HepG2 (cell line): ENCODE results near the gene PERCC1. TPM values are rescaled to one million over a fixed set of nuclear protein-coding genes. Genes with fewer than 3 reads are reported as not detected.

Source experiments
- ATAC-seq: fragments of 200-7000 bp; cut with Tn5 transposase; 3 replicates; pipeline ENCODE4 v1.9.1; 2020; ENCODE audit warnings: mild to moderate bottlenecking, moderate library complexity
- BruUV-seq: library from RNA; stranded (reverse); fragments of 400-500 nt; replicated peaks from 2 replicates; lab custom pipeline; 2021; lab: Mats Ljungman, UMichigan
- CTCF ChIA-PET: fragments of 300-600 bp; formaldehyde crosslinking; extraction: SDS; loops from one replicate; lab custom pipeline; 2021; ENCODE audit warnings: low total read pairs, inconsistent platforms, low intra/inter-chr PET ratio; lab: Yijun Ruan, JAX
- POLR2A ChIA-PET: fragments of 350-600 bp; sonication (Branson Sonifier 250); formaldehyde crosslinking; loops from one replicate; lab custom pipeline; 2020; ENCODE audit warnings: antibody characterized with exemption, inconsistent platforms; lab: Yijun Ruan, JAX
- DNase-seq: peaks from one replicate; pipeline ENCODE4 v3.0.0-alpha.2; 2015; ENCODE audit warnings: low spot score
- FAIRE-seq: peaks from 3 replicates; lab custom pipeline; 2011; peaks lifted over from hg19 to GRCh38; lab: Jason Lieb, UNC
- H2AFZ ChIP-seq: one replicate; pipeline ENCODE4 v1.6.1; 2011; ENCODE audit warnings: low read length, inconsistent platforms
- H3K27ac ChIP-seq: fragments of 300-600 bp; 3 replicates; pipeline ENCODE4 v1.8.0; 2011; ENCODE audit warnings: mixed run types, mild to moderate bottlenecking, mixed read lengths, low read length, inconsistent platforms; ENCODE audit not compliant: insufficient read depth; ENCODE audit errors: extremely low read length
- H3K27me3 ChIP-seq, 2 experiments: fragments of 200-600 bp in 1 of 2; 2 replicates in 1 of 2; 3 replicates in 1 of 2; pipeline versions ENCODE4 v1.6.0 to v1.8.0; 2011; ENCODE audit warnings: low read length in 2 of 2, mild to moderate bottlenecking in 2 of 2, moderate library complexity in 2 of 2, inconsistent platforms in 1 of 2; ENCODE audit not compliant: insufficient read depth in 2 of 2, control insufficient read depth in 1 of 2
- H3K36me3 ChIP-seq, 2 experiments: fragments of 200-600 bp in 1 of 2; replicated peaks in 1 of 2; 2 replicates in 1 of 2; 3 replicates in 1 of 2; pipeline versions ENCODE4 v1.5.1 to v1.8.0; 2011; ENCODE audit warnings: low read length in 2 of 2, inconsistent platforms in 1 of 2; ENCODE audit not compliant: insufficient read depth in 2 of 2, control insufficient read depth in 1 of 2
- H3K4me1 ChIP-seq: 2 replicates; pipeline ENCODE4 v1.5.1; 2012; ENCODE audit warnings: low read length, inconsistent platforms; ENCODE audit not compliant: insufficient read depth
- H3K4me2 ChIP-seq: 2 replicates; pipeline ENCODE4 v1.6.0; 2011; ENCODE audit warnings: low read depth, low read length, inconsistent platforms
- H3K4me3 ChIP-seq, 3 experiments: fragments of 200-600 bp in 1 of 3; sonication (generic), shearing (Covaris generic) in 1 of 3; replicated peaks in 1 of 3; 2 replicates each; pipeline ENCODE4 v1.5.1; 2011 to 2016; ENCODE audit warnings: low read length in 3 of 3, inconsistent platforms in 2 of 3, low read depth in 2 of 3, mild to moderate bottlenecking in 2 of 3, control low read depth in 1 of 3, mixed read lengths in 1 of 3; ENCODE audit not compliant: insufficient read depth in 1 of 3
- H3K79me2 ChIP-seq: one replicate; pipeline ENCODE4 v1.6.1; 2011; ENCODE audit warnings: low read length, inconsistent platforms; ENCODE audit not compliant: insufficient read depth
- H3K9ac ChIP-seq: 2 replicates; pipeline ENCODE4 v1.6.0; 2011; ENCODE audit warnings: mild to moderate bottlenecking, low read depth, low read length, inconsistent platforms; ENCODE audit not compliant: insufficient read depth
- H3K9me3 ChIP-seq: 2 replicates; pipeline ENCODE4 v1.5.1; 2012; ENCODE audit warnings: mild to moderate bottlenecking, low read length
- H4K20me1 ChIP-seq: 2 replicates; pipeline ENCODE4 v1.6.0; 2011; ENCODE audit warnings: inconsistent platforms, mild to moderate bottlenecking, low read length, moderate library complexity; ENCODE audit not compliant: insufficient read depth
- BCL6 ChIP-seq: IDR thresholded peaks from 2 replicates; pipeline ENCODE4 v1.6.1; 2016; ENCODE audit warnings: missing genetic modification reagents, missing compliant biosample characterization
- CHCHD3 ChIP-seq: sonication (generic); formaldehyde crosslinking; IDR thresholded peaks from 2 replicates; pipeline ENCODE4 v1.8.0; 2022; ENCODE audit warnings: mild to moderate bottlenecking, missing genetic modification reagents, moderate library complexity
- ELF3 ChIP-seq: IDR thresholded peaks from 2 replicates; pipeline ENCODE4 v1.6.1; 2016; ENCODE audit warnings: missing genetic modification reagents, missing compliant biosample characterization
- HOXA5 ChIP-seq: sonication (generic); formaldehyde crosslinking; IDR thresholded peaks from 2 replicates; pipeline ENCODE4 v1.4.0; 2020; ENCODE audit warnings: missing genetic modification reagents
- MED13 ChIP-seq: sonication (generic); formaldehyde crosslinking; IDR thresholded peaks from 2 replicates; pipeline ENCODE4 v1.5.0; 2020; ENCODE audit warnings: missing genetic modification reagents
- SNAI1 ChIP-seq: sonication (generic); formaldehyde crosslinking; IDR thresholded peaks from 2 replicates; pipeline ENCODE4 v1.5.0; 2020; ENCODE audit warnings: mild to moderate bottlenecking, missing genetic modification reagents, borderline replicate concordance
- ZNF574 ChIP-seq: sonication (generic); formaldehyde crosslinking; IDR thresholded peaks from 2 replicates; pipeline ENCODE4 v1.4.0; 2020; ENCODE audit warnings: missing genetic modification reagents
- ZNF616 ChIP-seq: sonication (generic); formaldehyde crosslinking; IDR thresholded peaks from 2 replicates; pipeline ENCODE4 v1.5.0; 2020; ENCODE audit warnings: low read depth, mild to moderate bottlenecking, missing genetic modification reagents
- ZNF878 ChIP-seq: sonication (generic); formaldehyde crosslinking; IDR thresholded peaks from 2 replicates; pipeline ENCODE4 v1.8.1; 2023; ENCODE audit warnings: mild to moderate bottlenecking, missing genetic modification reagents, moderate library complexity
- WGBS: methylation state at CpG from one replicate; pipeline ENCODE4 v1.1.6; 2017; ENCODE audit warnings: low lambda C conversion rate; 5-methylcytosine and 5-hydroxymethylcytosine counted together
- in situ Hi-C: cut with HindIII; loops from 2 replicates; pipeline ENCODE4 v1.10.0; 2017; ENCODE audit warnings: low pct_unique_long_range_greater_than_20kb; ENCODE audit not compliant: extremely low pct_ligation_motif_present
- intact Hi-C: fragments of 100-400 bp; cut with micrococcal nuclease; formaldehyde crosslinking; loops from one replicate; pipeline ENCODE4 v1.10.0; 2022; ENCODE audit not compliant: unreplicated experiment
- polyA plus RNA-seq, 8 experiments: library from polyadenylated mRNA; depleted of rRNA in 3 of 8; stranded (reverse) in 7 of 8; unstranded in 1 of 8; fragments of >200 nt; fragmentation: Illumina TruSeq in 4 of 8; extraction: Trizol in 4 of 8; gene quantifications; 2 replicates each; pipeline versions ENCODE4 v1.2.1 to v1.2.3, GENCODE V29; 2011 to 2016; ENCODE audit warnings: low read depth in 4 of 8, missing spikeins in 1 of 8, mixed read lengths in 1 of 8; ENCODE audit not compliant: insufficient read depth in 1 of 8
- total RNA-seq, 5 experiments: library from RNA; depleted of rRNA; stranded (reverse); fragments of >200 nt; fragmentation: Illumina TruSeq; extraction: Trizol; gene quantifications; 2 replicates each; pipeline ENCODE4 v1.2.3, GENCODE V29; 2016; ENCODE audit warnings: low read depth in 1 of 5
- TF ChIP-seq, protein P1 (sequence below): sonication (generic); formaldehyde crosslinking; IDR thresholded peaks from 2 replicates; pipeline ENCODE4 v1.4.0; 2020; ENCODE audit warnings: missing genetic modification reagents

PERCC1 gene
- total and polyA plus RNA-seq, 2 of the 13 experiments (the other 11 are each of a cell fraction or from before 2014, with no cell fraction given), result 0.15 TPM; not detected in 1

DNA sequence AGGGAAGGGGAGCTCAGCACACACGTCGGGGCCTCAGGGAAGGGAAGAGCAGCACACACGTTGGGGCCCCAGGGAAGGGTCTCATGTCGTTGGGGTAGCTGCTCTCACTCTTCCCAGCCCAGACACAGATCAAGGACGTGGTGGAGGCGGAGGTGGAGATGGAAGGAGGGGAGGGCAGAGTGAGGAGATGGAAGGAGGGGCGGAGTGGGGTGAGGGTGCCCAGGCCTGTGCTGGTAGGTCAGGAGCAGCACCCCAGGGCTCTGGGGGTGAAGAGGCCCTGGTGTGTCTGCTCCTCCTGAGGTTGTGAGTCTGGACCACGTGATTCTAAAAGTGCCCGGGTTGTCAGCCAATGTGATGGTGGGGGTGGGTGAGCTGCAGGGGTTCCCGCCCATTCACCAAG is 29.1 kb downstream of the PERCC1 start:
- H3K4me1 ChIP-seq, result no peaks in the 10 kb centered on the region
- CTCF ChIA-PET, result no interaction called here
- in situ Hi-C loops, result no loop called here
- H3K79me2 ChIP-seq, result no peaks in the 10 kb centered on the region
- H3K36me3 ChIP-seq, result peaks cover 15 to 23% of the 10 kb centered on the region in 2 experiments; a peak in 3 of 5 replicates
- ATAC-seq (no peak), DNase-seq (no peak)
- H2AFZ ChIP-seq, result no peak overlapping the region
- intact Hi-C loops, result no loop called here
- BruUV-seq, result no TSS peak
- no peak overlapping the region for H3K27ac ChIP-seq
- 93% methylated on average over 8 of the region's 10 CpGs for WGBS
- POLR2A ChIA-PET, result no interaction called here
- no peaks in the 10 kb centered on the region for H3K27me3 ChIP-seq
- H3K4me2 ChIP-seq, result no peak overlapping the region
- no peak overlapping the region for H3K4me3 ChIP-seq
- H3K9ac ChIP-seq, result no peak overlapping the region
- TF ChIP-seq CHCHD3 (CRISPR knock-in tag) (no peak), MED13 (CRISPR knock-in tag) (no peak), HOXA5 (CRISPR knock-in tag) (no peak), ZNF574 (CRISPR knock-in tag) (no peak), BCL6 (CRISPR knock-in tag) (no peak), ELF3 (CRISPR knock-in tag) (no peak), ZNF878 (CRISPR knock-in tag) (no peak), ZNF616 (CRISPR knock-in tag) (no peak), SNAI1 (CRISPR knock-in tag) (no peak)
- TF ChIP-seq, protein P1, sequence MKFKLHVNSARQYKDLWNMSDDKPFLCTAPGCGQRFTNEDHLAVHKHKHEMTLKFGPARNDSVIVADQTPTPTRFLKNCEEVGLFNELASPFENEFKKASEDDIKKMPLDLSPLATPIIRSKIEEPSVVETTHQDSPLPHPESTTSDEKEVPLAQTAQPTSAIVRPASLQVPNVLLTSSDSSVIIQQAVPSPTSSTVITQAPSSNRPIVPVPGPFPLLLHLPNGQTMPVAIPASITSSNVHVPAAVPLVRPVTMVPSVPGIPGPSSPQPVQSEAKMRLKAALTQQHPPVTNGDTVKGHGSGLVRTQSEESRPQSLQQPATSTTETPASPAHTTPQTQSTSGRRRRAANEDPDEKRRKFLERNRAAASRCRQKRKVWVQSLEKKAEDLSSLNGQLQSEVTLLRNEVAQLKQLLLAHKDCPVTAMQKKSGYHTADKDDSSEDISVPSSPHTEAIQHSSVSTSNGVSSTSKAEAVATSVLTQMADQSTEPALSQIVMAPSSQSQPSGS, result no peak
- TF ChIP-seq, all 625 proteins: peak for 0
- no peak for FAIRE-seq
- Histone ChIP-seq H4K20me1 (no peaks in the 10 kb centered on the region), H3K9me3 (no peaks in the 10 kb centered on the region)
